HG03103 (cell line): Measurements from ENCODE around the gene LRRC28.
A peak's percentile ranks its signal among the peaks of the same experiment; 100 is the strongest.

Source experiments
- ATAC-seq: cut with Tn5 transposase; IDR thresholded peaks from one replicate; pipeline ENCODE4 v1.9.1; 2021; ENCODE audit warnings: low read depth; ENCODE audit not compliant: unreplicated experiment

Gene LRRC28

DNA sequence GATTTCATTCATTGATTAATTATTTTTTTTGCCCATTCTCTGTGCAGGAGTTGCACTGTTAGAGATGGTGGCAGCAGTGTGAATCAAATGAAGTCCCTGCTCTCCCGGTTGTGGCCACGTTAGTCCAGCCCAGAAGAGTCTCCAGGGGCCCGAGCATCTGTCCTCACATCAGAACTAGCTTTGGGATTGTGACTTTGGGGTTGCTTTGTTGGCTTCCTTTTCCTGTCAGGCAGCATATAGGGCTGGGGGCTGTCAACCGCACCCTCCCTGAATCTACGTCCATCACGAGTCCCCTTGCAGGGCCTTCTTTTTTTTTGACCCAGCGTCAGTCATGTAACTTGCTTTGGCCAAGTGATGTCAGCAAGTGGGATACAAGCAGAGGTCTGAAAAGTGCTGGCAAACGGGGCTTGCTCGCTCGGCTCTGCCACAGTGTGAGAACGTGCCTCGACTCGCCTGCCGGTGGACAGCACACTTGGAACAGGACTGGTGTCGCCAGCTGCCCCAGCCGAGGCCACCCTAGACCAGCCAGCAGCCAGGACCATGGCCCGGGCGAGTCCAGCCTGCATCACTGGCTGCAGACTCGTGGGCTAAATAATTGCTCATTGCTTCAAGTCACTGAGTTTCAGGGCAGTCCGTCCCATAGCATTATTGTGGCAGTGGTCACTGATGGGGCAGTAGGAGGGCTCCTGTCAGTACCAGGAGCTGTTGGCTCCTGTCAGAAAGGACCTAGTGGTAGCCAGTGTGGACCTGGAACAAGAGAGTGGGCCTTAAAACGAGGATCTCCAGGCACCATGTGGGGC, 162.9 kb downstream of the LRRC28 start:
- ATAC-seq, result no peak

DNA sequence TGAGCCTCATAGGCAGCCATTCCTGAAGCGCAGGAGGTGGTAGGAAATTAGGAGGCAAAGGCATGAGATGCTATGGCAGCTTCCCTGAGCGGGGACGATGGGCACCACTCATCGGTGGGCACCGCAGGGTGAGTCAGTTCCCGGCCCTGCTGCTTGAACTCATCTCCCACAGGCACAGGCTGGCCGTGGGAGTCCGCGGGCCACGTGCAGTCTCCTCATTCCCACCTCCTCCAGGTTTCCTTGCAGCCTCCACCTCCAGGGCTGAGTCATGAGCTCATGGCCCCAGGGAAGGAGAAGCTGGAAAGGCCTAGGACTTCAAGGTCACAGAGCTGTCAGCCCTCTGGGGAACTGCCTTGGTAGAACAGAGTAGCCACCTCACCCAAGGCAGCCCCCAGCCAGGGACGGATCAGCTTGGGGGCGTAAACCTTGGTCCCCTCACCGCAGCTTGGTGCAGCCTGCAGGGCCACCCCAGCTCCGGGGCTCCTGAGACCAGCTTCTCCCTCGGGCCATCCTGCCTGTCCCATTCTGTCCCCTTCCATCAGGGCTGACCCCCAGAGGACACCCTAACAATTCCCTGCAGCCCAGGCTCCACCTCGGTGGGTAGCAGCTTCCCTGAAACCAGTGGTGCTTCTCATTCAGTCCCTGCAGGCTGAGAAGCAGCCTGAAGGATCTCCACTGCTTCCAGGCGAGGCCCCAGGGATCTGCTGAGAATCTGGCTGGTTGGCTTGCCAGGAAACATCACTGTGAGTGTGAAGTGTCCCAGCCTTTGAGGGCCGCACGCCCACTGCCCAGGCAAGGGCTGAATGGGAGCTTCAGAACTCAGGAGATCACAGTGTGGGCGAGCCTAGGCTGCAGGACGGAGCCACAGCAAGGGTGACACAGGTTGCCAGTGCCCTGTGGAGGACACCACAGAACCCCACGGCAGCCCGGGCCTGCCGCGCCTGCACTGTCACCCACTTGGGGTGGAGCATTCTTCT, 163.8 kb downstream of the LRRC28 start:
- no peak for ATAC-seq

DNA sequence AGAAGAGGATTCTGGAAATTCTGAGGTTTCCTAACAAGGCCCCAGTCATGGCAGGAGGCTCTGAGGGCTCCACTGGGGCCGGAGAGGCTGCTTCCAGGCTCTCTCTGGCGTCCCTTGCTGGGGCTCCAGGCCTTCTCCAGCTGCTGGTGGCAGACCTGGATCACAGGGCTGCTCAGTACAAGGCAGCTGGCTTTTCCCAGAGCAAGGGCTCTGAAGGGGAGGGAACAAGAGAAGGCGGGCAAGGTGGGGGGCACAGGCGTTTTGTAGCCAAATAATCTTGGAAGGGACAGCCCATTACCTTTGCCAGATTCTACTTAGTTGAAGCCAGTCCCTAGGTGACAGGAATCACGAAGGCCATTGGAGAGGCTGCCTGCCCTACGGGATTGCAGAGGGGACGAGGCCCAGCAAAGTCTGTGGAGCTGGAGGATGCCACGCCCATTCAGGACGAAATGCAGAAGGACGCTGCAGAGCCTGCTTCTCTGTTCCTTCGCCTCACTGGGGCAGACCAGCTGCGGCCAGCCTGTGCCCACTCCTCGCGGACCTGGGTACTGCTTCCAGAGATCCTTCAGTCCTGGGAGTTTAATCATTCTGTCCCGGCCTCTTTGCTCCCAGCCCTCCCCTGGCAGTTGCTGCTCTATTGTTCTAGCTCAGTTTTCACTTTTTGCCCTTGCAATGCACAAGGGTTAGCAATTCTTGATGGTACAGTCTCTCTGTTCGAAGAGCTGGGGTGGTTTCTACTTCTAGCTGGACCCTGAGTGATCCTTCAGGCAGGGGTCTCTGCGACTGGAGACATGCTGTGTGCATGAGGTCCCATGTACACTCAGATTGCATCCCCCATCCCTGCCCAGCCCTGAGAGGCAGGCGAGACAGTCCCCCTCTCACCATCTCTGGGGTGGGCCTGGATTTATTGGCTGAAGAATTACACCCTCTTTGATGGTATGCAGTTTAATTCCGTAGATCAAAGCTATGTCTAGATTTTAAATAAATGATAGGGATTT, 165.2 kb downstream of the LRRC28 start:
- no peak for ATAC-seq

DNA sequence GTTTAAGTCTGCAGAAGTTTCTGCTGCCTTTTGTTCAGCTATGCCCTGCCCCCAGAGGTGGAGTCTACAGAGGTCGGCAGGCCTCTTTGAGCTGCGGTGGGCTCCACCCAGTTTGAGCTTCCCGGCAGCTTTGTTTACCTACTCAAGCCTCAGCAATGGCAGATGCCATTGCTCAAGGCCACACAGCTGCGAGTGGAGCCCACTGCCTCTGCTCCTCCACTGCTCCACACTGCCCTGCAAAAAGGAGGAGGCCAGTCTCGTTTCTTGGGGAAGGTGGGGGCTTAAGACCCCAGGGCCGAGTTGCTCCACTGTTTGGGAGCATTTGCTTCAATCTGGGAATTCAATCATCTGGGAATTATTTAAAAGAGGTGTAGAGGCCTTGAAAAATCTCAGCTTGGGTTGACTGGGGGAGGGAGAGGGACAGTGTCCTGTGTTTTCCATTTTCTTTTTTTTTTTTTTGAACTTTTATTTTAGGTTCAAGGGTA, 169.9 kb downstream of the LRRC28 start:
- no peak for ATAC-seq

DNA sequence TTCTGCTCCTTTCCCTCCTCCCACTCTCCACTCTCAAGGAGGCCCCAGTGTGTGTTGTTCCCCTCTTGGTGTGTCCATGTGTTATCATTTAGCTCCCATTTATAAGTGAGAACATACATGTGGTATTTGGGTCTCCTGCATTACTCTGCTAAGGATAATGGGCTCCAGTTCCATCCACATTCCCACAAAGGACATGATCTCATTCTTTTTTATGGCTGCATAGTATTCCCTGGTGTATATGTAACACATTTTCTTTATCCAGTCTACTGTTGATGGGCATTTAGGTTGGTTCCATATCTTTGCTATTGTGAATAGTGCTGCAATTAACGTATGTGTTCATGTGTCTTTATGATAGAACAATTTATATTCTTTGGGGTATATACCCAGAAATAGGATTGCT, 170.5 kb downstream of the LRRC28 start:
- ATAC-seq, result no peak

DNA sequence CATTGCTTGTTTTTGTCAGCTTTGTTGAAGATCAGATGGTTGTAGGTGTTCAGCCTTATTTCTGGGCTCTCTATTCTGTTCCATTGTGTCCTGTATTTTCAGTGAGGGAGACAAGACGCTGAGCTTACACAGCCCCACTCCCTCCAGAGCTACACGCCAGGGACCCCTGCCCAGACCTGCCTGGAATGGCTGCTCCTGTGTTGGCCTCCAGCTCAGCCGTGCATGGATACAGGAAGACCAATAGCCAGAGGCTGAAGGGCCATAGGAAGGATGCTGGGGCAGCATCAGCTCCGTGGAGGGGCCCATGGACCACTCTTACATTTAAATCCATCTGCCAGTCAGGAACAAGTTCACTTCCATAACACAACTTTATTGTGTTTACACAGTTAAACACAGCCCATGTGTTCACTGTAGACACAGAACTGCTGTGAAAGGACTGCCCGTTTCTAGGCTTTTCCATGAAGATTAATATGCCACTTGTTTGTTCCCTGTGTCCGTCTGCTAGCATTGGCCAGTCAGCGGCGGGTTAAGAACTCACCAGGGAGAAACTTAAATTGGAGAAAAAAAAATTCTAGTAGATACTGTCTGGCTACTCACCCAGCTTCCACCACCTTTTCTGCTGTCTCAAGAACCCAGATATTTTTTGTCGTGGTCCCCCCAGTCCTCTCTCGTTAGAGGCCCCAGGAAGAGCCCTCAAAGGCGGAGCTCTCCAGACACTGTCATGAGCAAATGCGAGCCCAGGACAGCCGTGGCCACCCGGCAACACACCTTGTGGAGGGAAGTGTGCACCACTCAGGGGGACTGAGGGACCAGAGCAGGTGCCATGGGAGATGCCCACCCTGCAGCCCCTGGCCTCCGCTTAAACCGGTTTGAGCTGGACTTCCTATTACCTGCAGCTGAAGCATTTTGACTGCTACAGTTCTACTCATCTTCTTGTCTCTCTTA, 172.2 kb downstream of the LRRC28 start:
- no peak for ATAC-seq

DNA sequence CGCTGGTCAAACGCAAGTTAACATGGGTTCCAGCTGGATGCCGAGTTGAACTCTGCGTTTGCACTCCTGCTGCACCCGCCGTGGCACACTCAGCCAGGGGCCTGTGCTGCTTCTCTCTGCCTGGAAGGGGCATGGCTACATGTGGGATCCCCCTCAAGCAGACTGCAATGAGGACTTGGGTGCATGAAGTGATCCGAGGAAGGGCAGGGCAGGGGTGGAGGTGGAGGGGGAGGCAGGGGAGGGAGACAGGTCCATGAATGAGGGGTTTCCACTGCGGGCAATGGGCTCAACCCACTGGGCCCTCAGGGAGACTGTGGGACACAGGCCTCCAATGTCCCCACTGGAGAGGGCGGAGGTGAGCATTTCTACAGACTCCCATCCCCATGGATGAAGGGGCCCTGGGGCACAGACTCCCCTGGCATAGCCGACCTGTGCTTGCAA, 172.9 kb downstream of the LRRC28 start:
- ATAC-seq, result no peak

DNA sequence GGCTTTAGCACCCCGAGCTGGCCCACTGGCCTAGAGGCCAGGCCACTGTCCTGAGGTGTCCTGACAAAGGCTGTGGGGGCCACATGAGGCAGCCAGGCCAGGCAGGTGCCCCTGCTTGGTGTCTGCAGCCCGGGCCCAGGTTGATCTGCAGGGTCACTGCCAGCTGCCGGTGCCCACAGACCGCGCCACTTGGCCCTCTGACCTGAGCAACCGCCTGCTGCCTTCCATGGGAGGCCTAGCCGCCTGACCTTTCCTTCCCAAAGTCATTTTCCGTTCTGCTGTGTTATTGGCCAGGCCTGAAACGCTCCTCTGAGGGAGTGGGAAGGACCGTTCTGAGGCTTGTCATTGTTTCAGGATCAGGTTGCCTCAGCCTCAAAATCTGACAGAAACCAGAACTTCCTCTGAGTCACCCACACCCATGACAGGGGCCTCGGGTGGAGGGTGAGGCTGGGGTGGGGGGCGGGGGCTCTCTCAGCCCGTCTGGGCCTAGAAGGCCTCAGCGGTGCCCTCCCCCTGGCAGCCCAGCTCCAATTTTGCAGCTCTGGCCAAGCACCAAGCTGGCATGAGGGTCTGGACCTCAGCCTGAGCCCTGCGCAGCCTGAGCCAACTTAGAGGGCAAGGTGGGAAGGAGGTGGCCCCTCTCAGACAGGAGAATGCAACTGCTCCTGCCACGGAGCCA, 173.8 kb downstream of the LRRC28 start:
- peak; percentile 83 for ATAC-seq

DNA sequence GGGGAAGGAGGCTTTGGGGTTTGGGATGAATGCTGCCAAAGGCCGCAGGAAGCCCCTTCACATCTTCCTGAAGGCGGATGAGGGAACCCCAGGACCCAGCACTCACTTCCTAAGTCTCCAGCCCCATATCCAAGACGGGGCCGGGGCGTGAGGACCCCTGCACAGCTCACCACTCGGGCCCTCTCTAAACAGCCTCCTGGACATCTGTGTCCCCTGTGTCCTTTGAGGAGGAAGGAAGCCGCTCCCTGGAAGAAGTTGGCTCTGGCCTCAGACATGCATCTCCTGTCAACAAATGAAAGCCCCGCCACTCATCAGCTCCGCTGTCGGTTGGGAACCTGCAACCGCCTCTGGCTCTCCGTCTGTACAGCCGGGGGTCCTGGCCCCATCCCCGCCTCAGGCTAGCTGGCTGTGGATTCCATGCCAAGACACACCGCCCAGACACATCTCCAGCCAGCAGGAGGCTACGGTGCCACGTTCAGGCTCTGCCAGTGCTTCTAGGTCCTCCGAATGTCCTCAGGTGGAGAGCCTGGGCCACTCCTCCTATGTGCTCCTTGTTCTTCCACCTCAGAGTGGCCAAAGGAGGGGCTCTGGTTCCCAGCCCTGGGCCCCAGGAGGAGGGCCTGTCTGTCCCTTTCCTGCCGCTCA, 174.5 kb downstream of the LRRC28 start:
- no peak for ATAC-seq

DNA sequence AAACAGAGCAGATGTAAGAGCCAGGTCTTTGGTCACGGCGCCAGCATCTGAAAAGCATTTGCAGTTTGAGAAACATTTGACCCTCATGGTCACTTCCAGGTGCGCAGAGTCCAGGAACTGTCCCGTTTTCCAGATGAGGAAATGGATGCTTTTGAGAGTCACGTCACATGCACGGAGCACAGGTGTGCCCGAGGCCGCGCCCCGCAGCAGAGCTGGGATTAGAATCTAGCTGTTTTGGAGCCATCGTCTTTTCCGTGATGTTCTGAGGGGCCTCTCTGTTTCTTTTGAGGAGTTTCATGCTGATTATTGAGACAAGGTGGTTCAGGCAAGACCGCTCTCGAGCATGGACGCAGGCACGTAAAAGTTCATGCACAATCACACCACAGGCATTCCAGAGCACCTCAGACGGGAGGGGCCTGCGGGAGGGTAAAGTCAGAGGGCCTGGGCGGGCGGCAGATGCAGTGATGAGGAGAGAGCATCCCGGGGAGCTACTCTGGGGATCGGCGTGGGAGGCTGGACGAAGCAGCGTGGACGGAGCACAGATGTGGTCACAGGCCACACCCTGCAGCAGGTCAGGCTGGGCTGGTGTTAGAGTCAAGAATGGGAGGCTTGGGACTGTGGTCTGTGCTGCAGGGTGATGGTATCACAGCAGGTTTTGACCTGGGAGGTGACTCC, 175.3 kb downstream of the LRRC28 start:
- no peak for ATAC-seq

DNA sequence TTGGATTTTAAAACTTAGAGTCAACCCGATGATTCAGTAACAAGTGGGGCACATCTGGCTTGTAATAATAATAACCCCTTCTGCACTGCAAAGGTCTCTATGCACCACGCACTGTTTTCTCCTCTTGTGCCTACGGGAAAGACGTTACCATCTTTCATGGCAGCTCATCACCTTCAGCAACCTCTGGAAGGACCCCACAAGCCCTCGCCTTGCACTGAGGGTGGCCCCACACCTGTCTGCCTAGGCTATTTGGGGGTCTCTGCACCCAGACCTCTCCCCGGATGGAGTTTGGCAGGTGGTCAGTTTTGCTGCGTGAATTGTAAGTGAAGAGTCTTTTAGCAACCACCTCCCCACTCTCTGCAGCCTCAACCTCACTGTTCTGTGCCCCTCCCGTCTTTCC, 175.9 kb downstream of the LRRC28 start:
- ATAC-seq, result no peak

DNA sequence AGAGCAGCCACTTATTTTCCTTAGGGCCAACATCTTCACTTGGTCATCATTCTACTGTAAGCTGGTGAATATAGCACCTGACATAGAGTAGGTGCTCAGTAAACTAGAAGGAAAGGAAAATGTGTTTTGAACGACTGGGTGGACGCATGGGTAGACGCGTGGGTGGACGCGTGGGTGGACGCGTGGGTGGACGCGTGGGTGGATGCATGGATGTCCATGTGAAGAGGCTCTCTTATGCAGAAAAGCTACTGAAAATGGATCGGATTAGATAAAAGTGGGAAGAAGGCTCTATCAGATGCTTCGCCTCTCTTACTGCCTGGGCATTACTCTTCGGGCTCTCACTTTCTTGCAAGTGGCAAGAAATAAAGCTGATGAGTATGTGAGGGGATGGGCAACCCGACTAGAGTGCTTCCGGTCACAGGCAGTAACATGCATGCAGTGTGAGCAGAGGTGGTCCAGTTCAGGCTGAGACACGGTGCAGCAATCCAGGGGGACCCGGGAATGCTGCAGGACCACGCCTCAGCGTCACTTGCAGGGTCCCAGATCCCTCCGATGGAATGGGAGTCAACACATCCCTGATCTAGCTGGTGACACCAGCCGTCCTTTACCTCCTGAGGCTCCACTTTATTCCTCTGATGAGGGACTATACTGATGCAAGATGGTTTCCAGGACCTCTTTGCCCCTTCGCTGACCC, 176.5 kb downstream of the LRRC28 start:
- no peak for ATAC-seq

DNA sequence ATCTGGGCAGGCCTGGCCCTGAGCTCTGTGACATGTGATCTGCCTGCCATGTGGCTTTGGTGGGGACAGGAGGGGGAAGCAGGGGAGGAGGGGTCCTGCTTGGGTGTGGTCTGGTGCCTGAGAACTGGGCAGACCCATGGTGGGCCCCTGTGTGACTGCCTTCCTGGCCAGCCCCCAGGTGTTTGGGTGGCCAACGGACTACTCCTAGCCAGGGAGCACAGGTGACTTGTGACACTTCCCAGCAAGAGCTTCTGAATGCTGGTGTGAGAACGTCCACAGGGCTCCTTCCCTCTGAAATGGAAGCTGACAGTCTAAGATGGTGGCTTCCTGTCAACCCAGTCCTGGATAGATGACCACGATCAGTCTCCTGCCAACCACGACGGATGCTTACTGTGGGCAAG, 178.4 kb downstream of the LRRC28 start:
- ATAC-seq, result no peak

DNA sequence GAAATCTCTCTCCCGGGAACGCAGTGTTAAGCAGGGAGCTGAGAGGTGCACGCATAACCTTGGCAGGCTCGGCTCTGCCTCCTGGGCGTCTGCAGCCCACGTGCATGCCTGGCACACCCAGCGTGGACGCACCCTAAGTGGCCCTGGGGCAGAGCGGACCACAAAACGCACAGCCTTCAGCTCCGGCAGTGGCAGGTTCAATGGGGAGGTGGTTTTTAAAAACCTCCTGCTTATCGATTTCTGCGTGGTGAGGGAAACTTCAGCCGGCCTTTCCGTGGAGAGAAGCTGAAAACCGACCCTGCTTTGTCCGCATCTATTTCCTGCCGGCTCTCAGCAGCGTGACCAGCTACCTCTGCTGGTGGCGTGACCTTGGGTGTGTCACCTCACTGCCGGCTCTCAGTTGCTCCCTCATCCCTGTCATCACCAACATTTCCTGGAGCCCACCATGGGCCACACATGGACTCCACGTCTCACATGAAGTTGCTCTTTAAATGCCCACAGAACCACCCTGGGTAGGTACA, 179.7 kb downstream of the LRRC28 start:
- no peak for ATAC-seq

DNA sequence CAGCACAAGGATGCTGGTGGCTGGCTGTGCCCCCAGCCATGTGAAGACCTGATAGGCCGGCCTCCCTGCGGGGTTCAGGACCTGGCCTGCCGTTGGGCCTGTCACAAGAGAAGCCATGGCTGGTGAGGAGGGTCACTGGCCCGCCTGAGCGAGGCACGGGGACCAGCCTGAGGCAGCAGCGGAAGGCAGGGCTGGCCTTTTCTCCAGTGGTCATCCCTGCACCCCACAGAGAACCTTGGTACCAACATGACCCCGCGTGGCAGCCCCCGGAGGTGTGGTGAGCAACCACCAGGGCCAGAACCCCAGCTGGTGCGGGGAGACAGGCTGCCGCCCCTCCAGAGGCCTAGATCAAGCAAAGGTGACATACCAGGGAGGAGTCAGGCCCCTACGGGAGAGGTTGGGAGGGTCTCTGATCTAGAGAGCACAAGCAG, 180.4 kb downstream of the LRRC28 start:
- ATAC-seq, result no peak

DNA sequence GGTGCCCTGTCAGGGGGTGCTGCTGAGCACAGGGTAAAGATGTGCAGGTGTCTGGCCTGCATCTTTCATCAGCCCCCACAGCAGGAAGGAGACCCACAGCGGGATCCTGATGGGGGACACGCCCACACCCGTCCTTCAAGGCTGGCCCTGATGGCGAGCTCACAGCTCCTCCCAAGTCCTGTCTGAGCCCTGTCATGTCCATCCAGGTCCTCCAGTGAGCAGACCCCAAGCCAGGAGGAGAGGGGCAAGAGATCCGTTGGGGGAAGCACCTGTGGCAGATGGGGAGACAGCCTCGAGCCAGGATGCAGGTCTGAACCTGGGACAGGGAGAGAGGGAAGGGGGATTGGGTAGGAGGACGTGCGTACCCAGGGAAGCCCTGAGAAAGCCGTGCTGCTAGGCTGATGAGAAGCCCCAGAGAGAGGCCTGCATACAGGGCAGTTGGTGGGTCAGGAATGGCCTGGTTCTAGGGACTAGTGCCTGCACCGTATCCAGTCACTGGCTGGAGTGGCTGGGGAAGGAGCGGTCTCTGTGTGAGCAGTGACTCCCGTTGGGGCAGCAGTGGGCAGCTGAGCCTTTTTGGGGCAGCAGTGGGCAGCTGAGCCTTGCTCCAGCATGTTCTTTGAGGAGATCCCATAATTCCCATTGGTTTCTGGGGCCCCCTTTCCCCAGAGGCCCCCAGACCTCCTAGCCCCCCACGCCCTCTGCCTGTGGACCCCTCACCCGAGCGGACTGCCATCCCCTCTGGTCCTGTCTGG, 181.2 kb downstream of the LRRC28 start:
- no peak for ATAC-seq
